RWPE2 (cell line): ENCODE data around the gene C20orf173.

ENCODE experiments used
- ATAC-seq: fragments of 200-7000 bp; cut with Tn5 transposase; 3 replicates; pipeline ENCODE4 v1.9.1; 2021; ENCODE audit warnings: low read depth
- DNase-seq: peaks from one replicate; pipeline ENCODE4 v3.0.0-alpha.2; 2020; ENCODE audit warnings: low spot score
- H3K27ac ChIP-seq: fragments of 450-650 bp; 2 replicates; pipeline ENCODE4 v1.5.1; 2017; ENCODE audit warnings: mild to moderate bottlenecking; ENCODE audit not compliant: poor library complexity, severe bottlenecking
- H3K27me3 ChIP-seq: fragments of 250-450 bp; sonication (Bioruptor Pico); 2 replicates; pipeline ENCODE4 v1.5.1; 2021; ENCODE audit warnings: mild to moderate bottlenecking, moderate library complexity; ENCODE audit not compliant: insufficient read depth, poor library complexity, severe bottlenecking
- H3K36me3 ChIP-seq: fragments of 250-450 bp; sonication (Bioruptor Pico); 2 replicates; pipeline ENCODE4 v1.5.1; 2020; ENCODE audit warnings: low read depth, mild to moderate bottlenecking, moderate library complexity
- H3K4me1 ChIP-seq: fragments of 250-450 bp; sonication (Bioruptor Pico); 2 replicates; pipeline ENCODE4 v1.5.1; 2021; ENCODE audit warnings: mild to moderate bottlenecking, moderate library complexity; ENCODE audit not compliant: insufficient read depth, poor library complexity, severe bottlenecking
- H3K4me3 ChIP-seq: fragments of 250-450 bp; sonication (Bioruptor Pico); 2 replicates; pipeline ENCODE4 v1.5.1; 2021; ENCODE audit warnings: mild to moderate bottlenecking, moderate library complexity; ENCODE audit not compliant: severe bottlenecking
- H3K9me3 ChIP-seq: fragments of 250-450 bp; sonication (Bioruptor Pico); 2 replicates; pipeline ENCODE4 v1.5.1; 2021; ENCODE audit warnings: mild to moderate bottlenecking, moderate library complexity; ENCODE audit not compliant: severe bottlenecking
- TF ChIP-seq, protein P1 (sequence below): fragments of 450-650 bp; IDR thresholded peaks from one replicate; pipeline ENCODE4 v1.5.1; 2017; ENCODE audit warnings: mild to moderate bottlenecking, moderate library complexity; ENCODE audit not compliant: poor library complexity, severe bottlenecking

C20orf173 gene

GRCh38 chr20:35504751-35505150 lies 24.7 kb downstream of the C20orf173 start:
- Histone ChIP-seq H3K27ac (no peak overlapping the region), H3K36me3 (peaks cover 100% of the 10 kb centered on the region), H3K27me3 (no peaks in the 10 kb centered on the region), H3K9me3 (no peaks in the 10 kb centered on the region), H3K4me3 (no peak overlapping the region), H3K4me1 (no peaks in the 10 kb centered on the region)
- peak; percentile 69 for DNase-seq
- TF ChIP-seq, protein P1, sequence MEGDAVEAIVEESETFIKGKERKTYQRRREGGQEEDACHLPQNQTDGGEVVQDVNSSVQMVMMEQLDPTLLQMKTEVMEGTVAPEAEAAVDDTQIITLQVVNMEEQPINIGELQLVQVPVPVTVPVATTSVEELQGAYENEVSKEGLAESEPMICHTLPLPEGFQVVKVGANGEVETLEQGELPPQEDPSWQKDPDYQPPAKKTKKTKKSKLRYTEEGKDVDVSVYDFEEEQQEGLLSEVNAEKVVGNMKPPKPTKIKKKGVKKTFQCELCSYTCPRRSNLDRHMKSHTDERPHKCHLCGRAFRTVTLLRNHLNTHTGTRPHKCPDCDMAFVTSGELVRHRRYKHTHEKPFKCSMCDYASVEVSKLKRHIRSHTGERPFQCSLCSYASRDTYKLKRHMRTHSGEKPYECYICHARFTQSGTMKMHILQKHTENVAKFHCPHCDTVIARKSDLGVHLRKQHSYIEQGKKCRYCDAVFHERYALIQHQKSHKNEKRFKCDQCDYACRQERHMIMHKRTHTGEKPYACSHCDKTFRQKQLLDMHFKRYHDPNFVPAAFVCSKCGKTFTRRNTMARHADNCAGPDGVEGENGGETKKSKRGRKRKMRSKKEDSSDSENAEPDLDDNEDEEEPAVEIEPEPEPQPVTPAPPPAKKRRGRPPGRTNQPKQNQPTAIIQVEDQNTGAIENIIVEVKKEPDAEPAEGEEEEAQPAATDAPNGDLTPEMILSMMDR, result no peak
- ATAC-seq, result no peak

DNA sequence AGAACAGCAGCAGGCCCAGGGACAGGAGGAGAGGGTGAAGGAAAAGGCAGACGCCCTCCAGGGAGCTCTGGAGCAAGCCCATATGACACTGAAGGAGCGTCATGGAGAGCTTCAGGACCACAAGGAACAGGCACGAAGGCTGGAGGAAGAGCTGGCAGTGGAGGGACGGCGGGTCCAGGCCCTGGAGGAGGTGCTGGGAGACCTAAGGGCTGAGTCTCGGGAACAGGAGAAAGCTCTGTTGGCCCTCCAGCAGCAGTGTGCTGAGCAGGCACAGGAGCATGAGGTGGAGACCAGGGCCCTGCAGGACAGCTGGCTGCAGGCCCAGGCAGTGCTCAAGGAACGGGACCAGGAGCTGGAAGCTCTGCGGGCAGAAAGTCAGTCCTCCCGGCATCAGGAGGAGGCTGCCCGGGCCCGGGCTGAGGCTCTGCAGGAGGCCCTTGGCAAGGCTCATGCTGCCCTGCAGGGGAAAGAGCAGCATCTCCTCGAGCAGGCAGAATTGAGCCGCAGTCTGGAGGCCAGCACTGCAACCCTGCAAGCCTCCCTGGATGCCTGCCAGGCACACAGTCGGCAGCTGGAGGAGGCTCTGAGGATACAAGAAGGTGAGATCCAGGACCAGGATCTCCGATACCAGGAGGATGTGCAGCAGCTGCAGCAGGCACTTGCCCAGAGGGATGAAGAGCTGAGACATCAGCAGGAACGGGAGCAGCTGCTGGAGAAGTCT lies 25.5 kb downstream of the C20orf173 start:
- TF ChIP-seq, protein P1, result no peak
- DNase-seq (peak; percentile 80), ATAC-seq (no peak)
- no peaks in the 10 kb centered on the region for H3K27me3 ChIP-seq
- H3K4me1 ChIP-seq, result no peaks in the 10 kb centered on the region
- H3K27ac ChIP-seq, result no peak overlapping the region
- no peak overlapping the region for H3K4me3 ChIP-seq
- peaks cover 100% of the 10 kb centered on the region for H3K36me3 ChIP-seq
- H3K9me3 ChIP-seq, result no peaks in the 10 kb centered on the region

DNA sequence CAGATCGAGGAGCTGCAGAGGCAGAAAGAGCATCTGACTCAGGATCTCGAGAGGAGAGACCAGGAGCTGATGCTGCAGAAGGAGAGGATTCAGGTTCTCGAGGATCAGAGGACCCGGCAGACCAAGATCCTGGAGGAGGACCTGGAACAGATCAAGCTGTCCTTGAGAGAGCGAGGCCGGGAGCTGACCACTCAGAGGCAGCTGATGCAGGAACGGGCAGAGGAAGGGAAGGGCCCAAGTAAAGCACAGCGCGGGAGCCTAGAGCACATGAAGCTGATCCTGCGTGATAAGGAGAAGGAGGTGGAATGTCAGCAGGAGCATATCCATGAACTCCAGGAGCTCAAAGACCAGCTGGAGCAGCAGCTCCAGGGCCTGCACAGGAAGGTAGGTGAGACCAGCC lies 26.2 kb downstream of the C20orf173 start:
- no peaks in the 10 kb centered on the region for H3K27me3 ChIP-seq
- no peak for ATAC-seq
- peak; percentile 82 for DNase-seq
- H3K27ac ChIP-seq, result no peak overlapping the region
- TF ChIP-seq, protein P1, result no peak
- H3K4me3 ChIP-seq, result no peak overlapping the region
- H3K4me1 ChIP-seq, result no peaks in the 10 kb centered on the region
- peaks cover 100% of the 10 kb centered on the region for H3K36me3 ChIP-seq
- no peaks in the 10 kb centered on the region for H3K9me3 ChIP-seq

DNA sequence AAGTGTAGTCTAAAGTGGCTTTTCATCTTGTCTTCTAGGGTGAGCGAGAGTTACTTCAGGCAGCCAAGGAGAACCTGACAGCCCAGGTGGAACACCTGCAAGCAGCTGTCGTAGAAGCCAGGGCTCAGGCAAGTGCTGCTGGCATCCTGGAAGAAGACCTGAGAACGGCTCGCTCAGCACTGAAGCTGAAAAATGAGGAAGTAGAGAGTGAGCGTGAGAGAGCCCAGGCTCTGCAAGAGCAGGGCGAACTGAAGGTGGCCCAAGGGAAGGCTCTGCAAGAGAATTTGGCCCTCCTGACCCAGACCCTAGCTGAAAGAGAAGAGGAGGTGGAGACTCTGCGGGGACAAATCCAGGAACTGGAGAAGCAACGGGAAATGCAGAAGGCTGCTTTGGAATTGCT lies 27.1 kb downstream of the C20orf173 start:
- Histone ChIP-seq H3K27me3 (no peaks in the 10 kb centered on the region), H3K27ac (no peak overlapping the region), H3K36me3 (peaks cover 100% of the 10 kb centered on the region), H3K4me3 (no peak overlapping the region), H3K9me3 (no peaks in the 10 kb centered on the region), H3K4me1 (no peaks in the 10 kb centered on the region)
- DNase-seq, result peak; percentile 68
- TF ChIP-seq, protein P1, result no peak
- ATAC-seq, result no peak

- H3K27me3 ChIP-seq, result no peaks in the 10 kb centered on the region
- no peaks in the 10 kb centered on the region for H3K4me1 ChIP-seq
- H3K4me3 ChIP-seq, result no peak overlapping the region
- peaks cover 98% of the 10 kb centered on the region for H3K36me3 ChIP-seq
- no peak for DNase-seq
- TF ChIP-seq, protein P1, result no peak
- H3K27ac ChIP-seq, result no peak overlapping the region
- no peak for ATAC-seq
- H3K9me3 ChIP-seq, result no peaks in the 10 kb centered on the region
Measured at GRCh38 chr20:35499271-35499670, 30.2 kb downstream of the C20orf173 start.
